K562 (cell line): ENCODE measurements around the gene HSPA1L. TPM values are rescaled to one million over a fixed set of nuclear protein-coding genes. Genes with fewer than 3 reads are reported as not detected.
"Not testable (repeated sequence)": the region's sequence is repeated elsewhere in the genome, so short reads cannot be mapped to it uniquely, and the experiment has no call there.

Experiments
- ATAC-seq: fragments of 200-7000 bp; cut with Tn5 transposase; 3 replicates; pipeline ENCODE4 v1.9.1; 2020; ENCODE audit warnings: moderate library complexity
- BruUV-seq: library from RNA; stranded (reverse); fragments of 400-500 nt; replicated peaks from 2 replicates; lab custom pipeline; 2021; lab: Mats Ljungman, UMichigan
- CTCF ChIA-PET: fragments of 300-600 bp; formaldehyde crosslinking; extraction: SDS; loops from one replicate; lab custom pipeline; 2021; ENCODE audit warnings: low intra/inter-chr PET ratio; lab: Yijun Ruan, JAX
- POLR2A ChIA-PET: fragments of 300-600, 350-650 bp; sonication (Branson Sonifier 250); formaldehyde crosslinking; extraction: SDS; loops from one replicate; lab custom pipeline; 2021; ENCODE audit warnings: antibody characterized with exemption, inconsistent platforms; lab: Yijun Ruan, JAX
- DNase-seq, 4 experiments: peaks; one replicate each; pipeline versions ENCODE4 v3.0.0 to v3.0.0-alpha.2; 2011 to 2018; ENCODE audit warnings: low spot score in 3 of 4, mixed read lengths in 3 of 4; ENCODE audit errors: extremely low read depth in 1 of 4
- FAIRE-seq: peaks from 2 replicates; lab custom pipeline; 2011; peaks lifted over from hg19 to GRCh38; lab: Jason Lieb, UNC
- H2AFZ ChIP-seq: 2 replicates; pipeline ENCODE4 v1.6.0; 2011; ENCODE audit warnings: low read depth, low read length, control low read depth, inconsistent platforms
- H3K27ac ChIP-seq: fragments of 200-600 bp; 3 replicates; pipeline ENCODE4 v1.8.0; 2011; ENCODE audit warnings: low read depth, mild to moderate bottlenecking, control low read depth, inconsistent platforms, low read length, moderate library complexity, mixed read lengths; ENCODE audit errors: extremely low read depth
- H3K27me3 ChIP-seq, 2 experiments: fragments of 300-600 bp in 1 of 2; 2 replicates in 1 of 2; 3 replicates in 1 of 2; pipeline versions ENCODE4 v1.6.0 to v1.8.0; 2011; ENCODE audit warnings: inconsistent platforms in 2 of 2, low read length in 2 of 2, mild to moderate bottlenecking in 1 of 2, mixed read lengths in 1 of 2, moderate library complexity in 1 of 2; ENCODE audit not compliant: control insufficient read depth in 2 of 2, insufficient read depth in 2 of 2
- H3K36me3 ChIP-seq: fragments of 300-600 bp; 3 replicates; pipeline ENCODE4 v1.8.0; 2011; ENCODE audit warnings: mild to moderate bottlenecking, low read length, inconsistent platforms; ENCODE audit not compliant: control insufficient read depth, insufficient read depth
- H3K4me1 ChIP-seq, 2 experiments: fragments of 200-600 bp in 1 of 2; replicated peaks in 1 of 2; 2 replicates in 1 of 2; 3 replicates in 1 of 2; pipeline versions ENCODE4 v1.5.1 to v1.8.0; 2011; ENCODE audit warnings: inconsistent platforms in 2 of 2, low read length in 2 of 2, mild to moderate bottlenecking in 1 of 2, mixed read lengths in 1 of 2, moderate library complexity in 1 of 2; ENCODE audit not compliant: control insufficient read depth in 2 of 2, insufficient read depth in 2 of 2
- H3K4me2 ChIP-seq: 2 replicates; pipeline ENCODE4 v1.6.1; 2011; ENCODE audit warnings: low read length, control low read depth, inconsistent platforms, mixed read lengths; ENCODE audit not compliant: insufficient read depth
- H3K4me3 ChIP-seq: fragments of 200-600 bp; sonication (generic), shearing (Covaris generic); 2 replicates; pipeline ENCODE4 v1.5.1; 2016; ENCODE audit warnings: control low read depth, inconsistent platforms
- H3K79me2 ChIP-seq: fragments of 200-600 bp; 3 replicates; pipeline ENCODE4 v1.8.0; 2011; ENCODE audit warnings: low read length, inconsistent platforms; ENCODE audit not compliant: control insufficient read depth, insufficient read depth
- H3K9ac ChIP-seq, 2 experiments: 2 replicates each; pipeline versions ENCODE4 v1.6.0 to v1.6.1; 2011; ENCODE audit warnings: low read depth in 2 of 2, low read length in 2 of 2, control low read depth in 1 of 2, inconsistent platforms in 1 of 2, mild to moderate bottlenecking in 1 of 2, mixed read lengths in 1 of 2; ENCODE audit not compliant: insufficient read depth in 1 of 2
- H3K9me1 ChIP-seq: one replicate; pipeline ENCODE4 v1.6.0; 2011; ENCODE audit warnings: inconsistent platforms, mild to moderate bottlenecking, low read length, moderate library complexity; ENCODE audit not compliant: control insufficient read depth, insufficient read depth
- H3K9me3 ChIP-seq: replicated peaks from 2 replicates; pipeline ENCODE4 v1.5.1; 2011; ENCODE audit warnings: low read depth, low read length, inconsistent platforms; ENCODE audit not compliant: control insufficient read depth, insufficient read depth
- H4K20me1 ChIP-seq: replicated peaks from 2 replicates; pipeline ENCODE4 v1.6.1; 2011; ENCODE audit warnings: low read length, inconsistent platforms, mixed read lengths; ENCODE audit not compliant: control insufficient read depth, insufficient read depth
- BCOR ChIP-seq: fragments of 450-650 bp; IDR thresholded peaks from 2 replicates; pipeline ENCODE4 v1.6.1; 2016
- CXXC5 ChIP-seq: fragments of 250-450 bp; sonication (Bioruptor Pico); IDR thresholded peaks from 2 replicates; pipeline ENCODE4 v1.8.0; 2022; ENCODE audit warnings: inconsistent platforms, mild to moderate bottlenecking, moderate library complexity
- E2F4 ChIP-seq: sonication (generic); formaldehyde crosslinking; IDR thresholded peaks from 2 replicates; pipeline ENCODE4 v1.8.0; 2022; ENCODE audit warnings: mild to moderate bottlenecking, low read depth, missing genetic modification reagents
- TCF15 ChIP-seq: fragments of 250-450 bp; sonication (Bioruptor Pico); IDR thresholded peaks from 2 replicates; pipeline ENCODE4 v1.8.0; 2022; ENCODE audit warnings: moderate library complexity, mild to moderate bottlenecking, inconsistent platforms
- ZBED1 ChIP-seq: IDR thresholded peaks from 2 replicates; pipeline ENCODE4 v1.6.1; 2014
- ZFP91 ChIP-seq: sonication (generic); formaldehyde crosslinking; IDR thresholded peaks from 2 replicates; pipeline ENCODE4 v1.8.0; 2022; ENCODE audit warnings: mild to moderate bottlenecking, missing genetic modification reagents
- WGBS: fragments of 100-300 bp; shearing (Covaris generic); methylation state at CpG from one replicate; pipeline ENCODE4 v1.1.6; 2016; ENCODE audit warnings: low coverage, mixed read lengths; ENCODE audit not compliant: insufficient coverage; ENCODE audit errors: missing lambda C conversion rate; 5-methylcytosine and 5-hydroxymethylcytosine counted together
- in situ Hi-C: fragments of 300-500 bp; cut with MboI; formaldehyde crosslinking; loops from 4 replicates; pipeline ENCODE4 v1.15.0; 2018; ENCODE audit warnings: inconsistent platforms, mixed read lengths
- intact Hi-C: fragments of 100-400 bp; cut with micrococcal nuclease; formaldehyde crosslinking; loops from 2 replicates; pipeline ENCODE4 v1.14.2; 2022
- polyA plus RNA-seq, 8 experiments: library from polyadenylated mRNA; depleted of rRNA in 4 of 8; stranded (reverse) in 5 of 8; unstranded in 3 of 8; fragments of >200 nt; fragmentation: Nextera tagmentation in 2 of 8; fragmentation: Illumina TruSeq in 1 of 8; extraction: Ambion mirVana in 2 of 8; extraction: Trizol in 1 of 8; gene quantifications; 2 replicates each; pipeline versions ENCODE4 v1.2.1 to v1.2.3, GENCODE V29; 2011 to 2014; ENCODE audit warnings: inconsistent platforms in 1 of 8, missing spikeins in 1 of 8
- total RNA-seq, 7 experiments: library from RNA; depleted of rRNA in 6 of 7; stranded (reverse); fragments of >200 nt in 6 of 7; fragmentation: Illumina TruSeq in 2 of 7; extraction: Trizol in 2 of 7; gene quantifications; 2 replicates each; pipeline versions ENCODE4 v1.2.1 to v1.2.3, GENCODE V29; 2011 to 2021; ENCODE audit warnings: low replicate concordance in 1 of 7
- TF ChIP-seq, protein P1 (sequence below): fragments of 450-650 bp; formaldehyde crosslinking; IDR thresholded peaks from 2 replicates; pipeline ENCODE4 v1.4.0; 2020; ENCODE audit warnings: mild to moderate bottlenecking, moderate library complexity
- TF ChIP-seq, protein P2 (sequence below): fragments of 450-650 bp; IDR thresholded peaks from 2 replicates; pipeline ENCODE4 v1.6.1; 2016; ENCODE audit warnings: borderline replicate concordance
- TF ChIP-seq, protein P3 (sequence below): sonication (generic); formaldehyde crosslinking; IDR thresholded peaks from 2 replicates; pipeline ENCODE4 v1.8.0; 2022; ENCODE audit warnings: mild to moderate bottlenecking, missing genetic modification reagents

HSPA1L gene
- total and polyA plus RNA-seq, 9 of the 15 experiments (the other 6 are each of a cell fraction or from before 2014, with no cell fraction given): 0.14 to 2.1 (median 1.3) TPM

- intact Hi-C loops, H3K27me3 ChIP-seq, H3K9me3 ChIP-seq, H2AFZ ChIP-seq, DNase-seq, in situ Hi-C loops, CTCF ChIA-PET, BruUV-seq, ATAC-seq, FAIRE-seq, H3K9me1 ChIP-seq: not testable (repeated sequence)
- Histone ChIP-seq H3K36me3 (peaks cover 23% of the 10 kb centered on the region), H3K4me1 (peaks cover 41 to 52% of the 10 kb centered on the region in 2 experiments), H3K27ac (peak overlapping the region; percentile 21; the same call in 2 of the 3 replicates), H3K79me2 (peaks cover 68% of the 10 kb centered on the region), H3K4me2 (peak overlapping the region; percentile 89), H3K4me3 (peak overlapping the region; percentile 54), H3K9ac (peak overlapping the region; percentile 53 to 82), H4K20me1 (peaks cover 16% of the 10 kb centered on the region)
- WGBS: 3% methylated on average over 8 of the region's 8 CpGs
- POLR2A ChIA-PET: interaction anchor here (0.5 to 1.9 kb wide), 17 partner anchors 9 to 267 kb away, joined by 3 to 20 read pairs (median 4); partner anchors contain the start of genes CLIC1, GPANK1, HSPA1B and LSM2
- TF ChIP-seq, protein P1, sequence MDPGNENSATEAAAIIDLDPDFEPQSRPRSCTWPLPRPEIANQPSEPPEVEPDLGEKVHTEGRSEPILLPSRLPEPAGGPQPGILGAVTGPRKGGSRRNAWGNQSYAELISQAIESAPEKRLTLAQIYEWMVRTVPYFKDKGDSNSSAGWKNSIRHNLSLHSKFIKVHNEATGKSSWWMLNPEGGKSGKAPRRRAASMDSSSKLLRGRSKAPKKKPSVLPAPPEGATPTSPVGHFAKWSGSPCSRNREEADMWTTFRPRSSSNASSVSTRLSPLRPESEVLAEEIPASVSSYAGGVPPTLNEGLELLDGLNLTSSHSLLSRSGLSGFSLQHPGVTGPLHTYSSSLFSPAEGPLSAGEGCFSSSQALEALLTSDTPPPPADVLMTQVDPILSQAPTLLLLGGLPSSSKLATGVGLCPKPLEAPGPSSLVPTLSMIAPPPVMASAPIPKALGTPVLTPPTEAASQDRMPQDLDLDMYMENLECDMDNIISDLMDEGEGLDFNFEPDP (CRISPR knock-in tag): peak; percentile 79; the same call in 1 of the 2 replicates
- TF ChIP-seq CXXC5 (CRISPR knock-in tag) (peak; percentile 26; the same call in 1 of the 2 replicates), ZFP91 (CRISPR knock-in tag) (0 out of 2 replicates have a peak, but pooled peaks have one; percentile 56), ZBED1 (peak; percentile 96; the same call in 1 of the 2 replicates), E2F4 (CRISPR knock-in tag) (peak; percentile 77; the same call in 1 of the 2 replicates), BCOR (peak; percentile 62), TCF15 (CRISPR knock-in tag) (peak; percentile 4; the same call in 1 of the 2 replicates)
- TF ChIP-seq, protein P2, sequence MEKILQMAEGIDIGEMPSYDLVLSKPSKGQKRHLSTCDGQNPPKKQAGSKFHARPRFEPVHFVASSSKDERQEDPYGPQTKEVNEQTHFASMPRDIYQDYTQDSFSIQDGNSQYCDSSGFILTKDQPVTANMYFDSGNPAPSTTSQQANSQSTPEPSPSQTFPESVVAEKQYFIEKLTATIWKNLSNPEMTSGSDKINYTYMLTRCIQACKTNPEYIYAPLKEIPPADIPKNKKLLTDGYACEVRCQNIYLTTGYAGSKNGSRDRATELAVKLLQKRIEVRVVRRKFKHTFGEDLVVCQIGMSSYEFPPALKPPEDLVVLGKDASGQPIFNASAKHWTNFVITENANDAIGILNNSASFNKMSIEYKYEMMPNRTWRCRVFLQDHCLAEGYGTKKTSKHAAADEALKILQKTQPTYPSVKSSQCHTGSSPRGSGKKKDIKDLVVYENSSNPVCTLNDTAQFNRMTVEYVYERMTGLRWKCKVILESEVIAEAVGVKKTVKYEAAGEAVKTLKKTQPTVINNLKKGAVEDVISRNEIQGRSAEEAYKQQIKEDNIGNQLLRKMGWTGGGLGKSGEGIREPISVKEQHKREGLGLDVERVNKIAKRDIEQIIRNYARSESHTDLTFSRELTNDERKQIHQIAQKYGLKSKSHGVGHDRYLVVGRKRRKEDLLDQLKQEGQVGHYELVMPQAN: peak; percentile 52; the same call in 1 of the 2 replicates
- TF ChIP-seq, protein P3, sequence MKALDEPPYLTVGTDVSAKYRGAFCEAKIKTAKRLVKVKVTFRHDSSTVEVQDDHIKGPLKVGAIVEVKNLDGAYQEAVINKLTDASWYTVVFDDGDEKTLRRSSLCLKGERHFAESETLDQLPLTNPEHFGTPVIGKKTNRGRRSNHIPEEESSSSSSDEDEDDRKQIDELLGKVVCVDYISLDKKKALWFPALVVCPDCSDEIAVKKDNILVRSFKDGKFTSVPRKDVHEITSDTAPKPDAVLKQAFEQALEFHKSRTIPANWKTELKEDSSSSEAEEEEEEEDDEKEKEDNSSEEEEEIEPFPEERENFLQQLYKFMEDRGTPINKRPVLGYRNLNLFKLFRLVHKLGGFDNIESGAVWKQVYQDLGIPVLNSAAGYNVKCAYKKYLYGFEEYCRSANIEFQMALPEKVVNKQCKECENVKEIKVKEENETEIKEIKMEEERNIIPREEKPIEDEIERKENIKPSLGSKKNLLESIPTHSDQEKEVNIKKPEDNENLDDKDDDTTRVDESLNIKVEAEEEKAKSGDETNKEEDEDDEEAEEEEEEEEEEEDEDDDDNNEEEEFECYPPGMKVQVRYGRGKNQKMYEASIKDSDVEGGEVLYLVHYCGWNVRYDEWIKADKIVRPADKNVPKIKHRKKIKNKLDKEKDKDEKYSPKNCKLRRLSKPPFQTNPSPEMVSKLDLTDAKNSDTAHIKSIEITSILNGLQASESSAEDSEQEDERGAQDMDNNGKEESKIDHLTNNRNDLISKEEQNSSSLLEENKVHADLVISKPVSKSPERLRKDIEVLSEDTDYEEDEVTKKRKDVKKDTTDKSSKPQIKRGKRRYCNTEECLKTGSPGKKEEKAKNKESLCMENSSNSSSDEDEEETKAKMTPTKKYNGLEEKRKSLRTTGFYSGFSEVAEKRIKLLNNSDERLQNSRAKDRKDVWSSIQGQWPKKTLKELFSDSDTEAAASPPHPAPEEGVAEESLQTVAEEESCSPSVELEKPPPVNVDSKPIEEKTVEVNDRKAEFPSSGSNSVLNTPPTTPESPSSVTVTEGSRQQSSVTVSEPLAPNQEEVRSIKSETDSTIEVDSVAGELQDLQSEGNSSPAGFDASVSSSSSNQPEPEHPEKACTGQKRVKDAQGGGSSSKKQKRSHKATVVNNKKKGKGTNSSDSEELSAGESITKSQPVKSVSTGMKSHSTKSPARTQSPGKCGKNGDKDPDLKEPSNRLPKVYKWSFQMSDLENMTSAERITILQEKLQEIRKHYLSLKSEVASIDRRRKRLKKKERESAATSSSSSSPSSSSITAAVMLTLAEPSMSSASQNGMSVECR (CRISPR knock-in tag): peak; percentile 56; the same call in 1 of the 2 replicates
Measured at GRCh38 chr6:31817929-31818511, 2.9 kb upstream of the HSPA1L start.
